PC-3 (cell line): ENCODE results near the gene DERA. TPM values are rescaled to one million over a fixed set of nuclear protein-coding genes. Genes with fewer than 3 reads are reported as not detected.

ENCODE experiments used
- ATAC-seq: fragments of 200-7000 bp; cut with Tn5 transposase; 2 replicates; pipeline ENCODE4 v1.9.1; 2020; ENCODE audit warnings: mild to moderate bottlenecking, moderate library complexity
- BruUV-seq: library from RNA; stranded (reverse); fragments of 400-500 nt; replicated peaks from 2 replicates; lab custom pipeline; 2021; lab: Mats Ljungman, UMichigan
- CTCF ChIA-PET: fragments of 300-600 bp; sonication (Branson Sonifier 250); formaldehyde crosslinking; loops from one replicate; lab custom pipeline; 2022; ENCODE audit warnings: antibody characterized with exemption; lab: Charles Lee
- POLR2A ChIA-PET: fragments of 300-600 bp; sonication (Branson Sonifier 250); formaldehyde crosslinking; loops from one replicate; lab custom pipeline; 2022; ENCODE audit warnings: antibody characterized with exemption; ENCODE audit not compliant: unreplicated experiment; lab: Charles Lee
- DNase-seq: peaks from one replicate; pipeline ENCODE4 v3.0.0-alpha.2; 2015
- H2AFZ ChIP-seq: fragments of 300-600 bp; sonication (generic); 2 replicates; pipeline ENCODE4 v1.6.0; 2016; ENCODE audit warnings: antibody characterized with exemption, low read length
- H3F3A ChIP-seq: fragments of 300-600 bp; sonication (generic); one replicate; pipeline ENCODE4 v1.6.0; 2017; ENCODE audit warnings: antibody characterized with exemption, low read length, control low read depth, mild to moderate bottlenecking; ENCODE audit not compliant: unreplicated experiment
- H3K27ac ChIP-seq: fragments of 300-600 bp; sonication (generic); 2 replicates; pipeline ENCODE4 v1.5.1; 2016; ENCODE audit warnings: mild to moderate bottlenecking, low read length
- H3K27me3 ChIP-seq: fragments of 300-600 bp; sonication (generic); 2 replicates; pipeline ENCODE4 v1.6.1; 2016; ENCODE audit warnings: low read length, mixed read lengths
- H3K36me3 ChIP-seq: fragments of 300-600 bp; sonication (generic); 2 replicates; pipeline ENCODE4 v1.6.1; 2016; ENCODE audit warnings: low read depth, mixed run types, low read length, mixed read lengths
- H3K4me1 ChIP-seq: fragments of 300-600 bp; sonication (generic); 2 replicates; pipeline ENCODE4 v1.5.1; 2016; ENCODE audit warnings: low read length; ENCODE audit not compliant: insufficient read depth
- H3K4me2 ChIP-seq: fragments of 300-600 bp; sonication (generic); 2 replicates; pipeline ENCODE4 v1.6.0; 2016; ENCODE audit warnings: low read length
- H3K4me3 ChIP-seq: fragments of 300-600 bp; sonication (generic); 2 replicates; pipeline ENCODE4 v1.5.1; 2016; ENCODE audit warnings: mild to moderate bottlenecking, low read length, mixed read lengths
- H3K79me2 ChIP-seq: fragments of 300-600 bp; sonication (generic); 2 replicates; pipeline ENCODE4 v1.6.1; 2017; ENCODE audit warnings: low read length, mixed read lengths
- H3K9ac ChIP-seq: fragments of 300-600 bp; sonication (generic); 2 replicates; pipeline ENCODE4 v1.6.0; 2016; ENCODE audit warnings: mild to moderate bottlenecking, low read length
- H3K9me2 ChIP-seq: fragments of 300-600 bp; sonication (generic); replicated peaks from 2 replicates; pipeline ENCODE4 v1.6.1; 2016; ENCODE audit warnings: mixed run types, low read length, mixed read lengths
- H3K9me3 ChIP-seq: fragments of 300-600 bp; sonication (generic); 2 replicates; pipeline ENCODE4 v1.6.1; 2016; ENCODE audit warnings: low read length, mixed read lengths
- H4K20me1 ChIP-seq: fragments of 300-600 bp; sonication (generic); 2 replicates; pipeline ENCODE4 v1.6.1; 2016; ENCODE audit warnings: low read length, mixed read lengths
- EZH2 ChIP-seq: fragments of 300-600 bp; sonication (generic); IDR thresholded peaks from one replicate; pipeline ENCODE4 v1.6.1; 2017; ENCODE audit warnings: antibody characterized with exemption, mild to moderate bottlenecking, low read length; ENCODE audit not compliant: unreplicated experiment
- EZH2phosphoT487 ChIP-seq: fragments of 300-600 bp; sonication (generic); IDR thresholded peaks from 2 replicates; pipeline ENCODE4 v1.6.1; 2018; ENCODE audit warnings: mild to moderate bottlenecking, antibody characterized with exemption, low read length, borderline replicate concordance
- intact Hi-C: fragments of 100-400 bp; cut with micrococcal nuclease; formaldehyde crosslinking; loops from 2 replicates; pipeline ENCODE4 v1.9.0; 2023
- total RNA-seq: library from RNA; depleted of rRNA; stranded (reverse); fragments of >200 nt; gene quantifications from 2 replicates; pipeline ENCODE4 v1.2.3, GENCODE V29; 2014
- TF ChIP-seq, protein P1 (sequence below): fragments of 300-600 bp; sonication (generic); conservative IDR thresholded peaks from 2 replicates; pipeline ENCODE4 v1.5.1; 2017; ENCODE audit warnings: antibody characterized with exemption, low read depth, mild to moderate bottlenecking, low read length

The DERA gene
- total RNA-seq, 1 experiment from 2014 or later: 49.4 TPM

- peaks cover 9% of the 10 kb centered on the region for H3K4me1 ChIP-seq
- H3F3A ChIP-seq: no peaks in the 10 kb centered on the region
- no peak overlapping the region for H3K9ac ChIP-seq
- no peaks in the 10 kb centered on the region for H3K79me2 ChIP-seq
- CTCF ChIA-PET: no interaction called here
- no peaks in the 10 kb centered on the region for H3K9me2 ChIP-seq
- POLR2A ChIA-PET: no interaction called here
- ATAC-seq (no peak), DNase-seq (no peak)
- no peaks in the 10 kb centered on the region for H3K36me3 ChIP-seq
- no TSS peak for BruUV-seq
- no peaks in the 10 kb centered on the region for H4K20me1 ChIP-seq
- intact Hi-C loops: no loop called here
- no peak overlapping the region for H2AFZ ChIP-seq
- H3K9me3 ChIP-seq: no peaks in the 10 kb centered on the region
- H3K27ac ChIP-seq: no peak overlapping the region
- H3K4me3 ChIP-seq: no peak overlapping the region
- TF ChIP-seq EZH2: no peak
- TF ChIP-seq, protein P1, sequence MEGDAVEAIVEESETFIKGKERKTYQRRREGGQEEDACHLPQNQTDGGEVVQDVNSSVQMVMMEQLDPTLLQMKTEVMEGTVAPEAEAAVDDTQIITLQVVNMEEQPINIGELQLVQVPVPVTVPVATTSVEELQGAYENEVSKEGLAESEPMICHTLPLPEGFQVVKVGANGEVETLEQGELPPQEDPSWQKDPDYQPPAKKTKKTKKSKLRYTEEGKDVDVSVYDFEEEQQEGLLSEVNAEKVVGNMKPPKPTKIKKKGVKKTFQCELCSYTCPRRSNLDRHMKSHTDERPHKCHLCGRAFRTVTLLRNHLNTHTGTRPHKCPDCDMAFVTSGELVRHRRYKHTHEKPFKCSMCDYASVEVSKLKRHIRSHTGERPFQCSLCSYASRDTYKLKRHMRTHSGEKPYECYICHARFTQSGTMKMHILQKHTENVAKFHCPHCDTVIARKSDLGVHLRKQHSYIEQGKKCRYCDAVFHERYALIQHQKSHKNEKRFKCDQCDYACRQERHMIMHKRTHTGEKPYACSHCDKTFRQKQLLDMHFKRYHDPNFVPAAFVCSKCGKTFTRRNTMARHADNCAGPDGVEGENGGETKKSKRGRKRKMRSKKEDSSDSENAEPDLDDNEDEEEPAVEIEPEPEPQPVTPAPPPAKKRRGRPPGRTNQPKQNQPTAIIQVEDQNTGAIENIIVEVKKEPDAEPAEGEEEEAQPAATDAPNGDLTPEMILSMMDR: no peak
- no peak for TF ChIP-seq EZH2phosphoT487
- no peak overlapping the region for H3K4me2 ChIP-seq
- no peaks in the 10 kb centered on the region for H3K27me3 ChIP-seq
Observed at GRCh38 chr12:15932327-15932726, 21.2 kb downstream of the DERA start.

GRCh38 chr12:15932971-15933370, 21.8 kb downstream of the DERA start:
- DNase-seq (no peak), ATAC-seq (no peak)
- intact Hi-C loops: no loop called here
- BruUV-seq: no TSS peak
- H3K9me3 ChIP-seq: no peaks in the 10 kb centered on the region
- ChIA-PET POLR2A (no interaction called here), CTCF (no interaction called here)
- H3K27me3 ChIP-seq: no peaks in the 10 kb centered on the region
- H2AFZ ChIP-seq: no peak overlapping the region
- H3F3A ChIP-seq: no peaks in the 10 kb centered on the region
- no peaks in the 10 kb centered on the region for H3K79me2 ChIP-seq
- H3K4me2 ChIP-seq: no peak overlapping the region
- no peaks in the 10 kb centered on the region for H4K20me1 ChIP-seq
- H3K36me3 ChIP-seq: no peaks in the 10 kb centered on the region
- no peak overlapping the region for H3K27ac ChIP-seq
- H3K4me3 ChIP-seq: no peak overlapping the region
- TF ChIP-seq EZH2 (no peak), EZH2phosphoT487 (no peak)
- TF ChIP-seq, protein P1: no peak
- peaks cover 8% of the 10 kb centered on the region for H3K4me1 ChIP-seq
- H3K9me2 ChIP-seq: no peaks in the 10 kb centered on the region
- no peak overlapping the region for H3K9ac ChIP-seq

- Histone ChIP-seq H3K4me2 (no peak overlapping the region), H3F3A (no peaks in the 10 kb centered on the region), H3K79me2 (no peaks in the 10 kb centered on the region), H3K4me1 (no peaks in the 10 kb centered on the region; the same call in 1 of the 2 replicates), H3K9ac (no peak overlapping the region), H3K27me3 (no peaks in the 10 kb centered on the region), H2AFZ (no peak overlapping the region), H4K20me1 (no peaks in the 10 kb centered on the region), H3K9me3 (no peaks in the 10 kb centered on the region), H3K9me2 (no peaks in the 10 kb centered on the region), H3K27ac (no peak overlapping the region), H3K36me3 (no peaks in the 10 kb centered on the region), H3K4me3 (no peak overlapping the region)
- no peak for ATAC-seq
- intact Hi-C loops: no loop called here
- ChIA-PET CTCF (no interaction called here), POLR2A (no interaction called here)
- BruUV-seq: no TSS peak
- TF ChIP-seq EZH2phosphoT487 (no peak), EZH2 (no peak)
- TF ChIP-seq, protein P1: no peak
- DNase-seq: no peak
Observed at GRCh38 chr12:15933751-15934150, 22.6 kb downstream of the DERA start.
